ENCODE measurements around the gene TSR3. TPM values are rescaled to one million over a fixed set of nuclear protein-coding genes. Genes with fewer than 3 reads are reported as not detected.

TSR3 gene
- total and polyA plus RNA-seq, 2 of the 13 experiments (the other 11 are each of a cell fraction or from before 2014, with no cell fraction given): 24.2 to 51.0 TPM

GRCh38 chr16:1379304-1380076 is 27.8 kb upstream of the TSR3 start (continued):
- no peak for TF ChIP-seq RERE (CRISPR knock-in tag; IDR thresholded peaks at IDR 0.05; ENCODE audit: low read depth)
- TF ChIP-seq TFDP2 (CRISPR knock-in tag; IDR thresholded peaks at IDR 0.05): 0 out of 2 replicates have a peak, but pooled peaks have one; percentile 51
- TF ChIP-seq TFE3 (CRISPR knock-in tag; IDR thresholded peaks at IDR 0.05): no peak
- TF ChIP-seq ZNF629 (CRISPR knock-in tag; conservative IDR thresholded peaks at IDR 0.05): no peak
- TF ChIP-seq ZNF577 (CRISPR knock-in tag; IDR thresholded peaks at IDR 0.05; ENCODE audit: borderline replicate concordance, low read depth): no peak
- TF ChIP-seq MTA1 (CRISPR knock-in tag; IDR thresholded peaks at IDR 0.05; ENCODE audit: borderline replicate concordance): 0 out of 2 replicates have a peak, but pooled peaks have one; percentile 17
- TF ChIP-seq SNRNP70 (IDR thresholded peaks at IDR 0.05; ENCODE audit: low read depth, low read length): no peak
- 0 out of 2 replicates have a peak, but pooled peaks have one; percentile 60 for TF ChIP-seq ZNF563 (CRISPR knock-in tag; IDR thresholded peaks at IDR 0.05)
- TF ChIP-seq RFXAP (CRISPR knock-in tag; IDR thresholded peaks at IDR 0.05; ENCODE audit: borderline replicate concordance): no peak
- peak; percentile 60; the same call in 1 of the 2 replicates for TF ChIP-seq HES4 (CRISPR knock-in tag; IDR thresholded peaks at IDR 0.05; ENCODE audit: borderline replicate concordance)
- peak; percentile 13 to 58; a peak in 3 of 4 replicates for TF ChIP-seq MAFK (conservative IDR thresholded peaks at IDR 0.05 in 1 of 2, IDR thresholded peaks at IDR 0.05 in 1 of 2; ENCODE audit: low read length in 2 of 2)
- no peak for TF ChIP-seq ZIK1 (CRISPR knock-in tag; IDR thresholded peaks at IDR 0.05; ENCODE audit: borderline replicate concordance, low read depth)
- TF ChIP-seq ZFP36L1 (CRISPR knock-in tag; IDR thresholded peaks at IDR 0.05): 0 out of 2 replicates have a peak, but pooled peaks have one; percentile 18
- TF ChIP-seq ZSCAN5A (CRISPR knock-in tag; IDR thresholded peaks at IDR 0.05; ENCODE audit: borderline replicate concordance): peak; percentile 77; the same call in 1 of the 2 replicates
- TF ChIP-seq ZNF749 (CRISPR knock-in tag; IDR thresholded peaks at IDR 0.05; ENCODE audit: borderline replicate concordance): peak; percentile 8; the same call in 1 of the 2 replicates
- no peak for TF ChIP-seq ATF4 (CRISPR knock-in tag; IDR thresholded peaks at IDR 0.05)
